Choroid plexus epithelial cell (primary cell): Measurements from ENCODE around the gene NUCB1.
"Not testable (repeated sequence)": the region's sequence is repeated elsewhere in the genome, so short reads cannot be mapped to it uniquely, and the experiment has no call there.

Experiments
- DNase-seq: peaks from one replicate; pipeline ENCODE4 v3.0.0-alpha.2; 2010; ENCODE audit warnings: low read depth
- H3K4me3 ChIP-seq: 2 replicates; pipeline ENCODE4 v1.5.1; 2011; ENCODE audit warnings: low read depth, mild to moderate bottlenecking, control low read depth, low read length, moderate library complexity
- TF ChIP-seq, protein P1 (sequence below): conservative IDR thresholded peaks from 2 replicates; pipeline ENCODE4 v1.5.1; 2011; ENCODE audit warnings: low read depth, mild to moderate bottlenecking, control low read depth, inconsistent platforms, low read length, moderate library complexity

NUCB1 gene

GRCh38 chr19:48913114-48913889 lies 13.2 kb downstream of the NUCB1 start:
- peak; percentile 7 for DNase-seq

GRCh38 chr19:48914181-48914580 lies 14.1 kb downstream of the NUCB1 start:
- DNase-seq: no peak
- H3K4me3 ChIP-seq: no peak overlapping the region
- TF ChIP-seq, protein P1, sequence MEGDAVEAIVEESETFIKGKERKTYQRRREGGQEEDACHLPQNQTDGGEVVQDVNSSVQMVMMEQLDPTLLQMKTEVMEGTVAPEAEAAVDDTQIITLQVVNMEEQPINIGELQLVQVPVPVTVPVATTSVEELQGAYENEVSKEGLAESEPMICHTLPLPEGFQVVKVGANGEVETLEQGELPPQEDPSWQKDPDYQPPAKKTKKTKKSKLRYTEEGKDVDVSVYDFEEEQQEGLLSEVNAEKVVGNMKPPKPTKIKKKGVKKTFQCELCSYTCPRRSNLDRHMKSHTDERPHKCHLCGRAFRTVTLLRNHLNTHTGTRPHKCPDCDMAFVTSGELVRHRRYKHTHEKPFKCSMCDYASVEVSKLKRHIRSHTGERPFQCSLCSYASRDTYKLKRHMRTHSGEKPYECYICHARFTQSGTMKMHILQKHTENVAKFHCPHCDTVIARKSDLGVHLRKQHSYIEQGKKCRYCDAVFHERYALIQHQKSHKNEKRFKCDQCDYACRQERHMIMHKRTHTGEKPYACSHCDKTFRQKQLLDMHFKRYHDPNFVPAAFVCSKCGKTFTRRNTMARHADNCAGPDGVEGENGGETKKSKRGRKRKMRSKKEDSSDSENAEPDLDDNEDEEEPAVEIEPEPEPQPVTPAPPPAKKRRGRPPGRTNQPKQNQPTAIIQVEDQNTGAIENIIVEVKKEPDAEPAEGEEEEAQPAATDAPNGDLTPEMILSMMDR: no peak

More at GRCh38 chr19:48913114-48913889, 13.2 kb downstream of the NUCB1 start:
- TF ChIP-seq, protein P1: no peak
- H3K4me3 ChIP-seq: no peak overlapping the region

DNA sequence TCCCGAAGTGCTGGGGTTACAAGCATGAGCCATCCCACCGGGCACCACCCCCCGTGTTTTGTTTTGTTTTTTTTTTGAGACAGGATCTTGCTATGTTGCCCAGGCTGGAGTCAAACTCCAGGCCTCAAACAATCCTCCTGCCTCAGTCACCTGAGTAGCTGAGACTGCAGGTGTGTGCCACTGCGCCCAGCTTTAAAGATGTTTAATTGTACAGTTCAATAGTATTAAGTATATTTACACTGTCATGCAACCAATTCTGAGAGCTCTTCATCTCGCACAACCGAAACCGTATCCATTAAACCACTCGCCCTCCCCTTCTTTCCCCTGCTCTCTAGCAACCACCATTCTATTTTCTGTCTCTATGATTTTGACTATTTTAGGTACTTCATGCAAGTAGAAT lies 15.6 kb downstream of the NUCB1 start:
- no peak overlapping the region for H3K4me3 ChIP-seq
- no peak for DNase-seq
- TF ChIP-seq, protein P1: no peak

GRCh38 chr19:48918071-48918470 lies 18.0 kb downstream of the NUCB1 start:
- TF ChIP-seq, protein P1: no peak
- no peak overlapping the region for H3K4me3 ChIP-seq
- DNase-seq: no peak

GRCh38 chr19:48918801-48919247 lies 18.7 kb downstream of the NUCB1 start:
- TF ChIP-seq, protein P1: no peak
- DNase-seq: peak; percentile 20
- H3K4me3 ChIP-seq: no peak overlapping the region

GRCh38 chr19:48919271-48919670 lies 19.2 kb downstream of the NUCB1 start:
- DNase-seq, H3K4me3 ChIP-seq: not testable (repeated sequence)

DNA sequence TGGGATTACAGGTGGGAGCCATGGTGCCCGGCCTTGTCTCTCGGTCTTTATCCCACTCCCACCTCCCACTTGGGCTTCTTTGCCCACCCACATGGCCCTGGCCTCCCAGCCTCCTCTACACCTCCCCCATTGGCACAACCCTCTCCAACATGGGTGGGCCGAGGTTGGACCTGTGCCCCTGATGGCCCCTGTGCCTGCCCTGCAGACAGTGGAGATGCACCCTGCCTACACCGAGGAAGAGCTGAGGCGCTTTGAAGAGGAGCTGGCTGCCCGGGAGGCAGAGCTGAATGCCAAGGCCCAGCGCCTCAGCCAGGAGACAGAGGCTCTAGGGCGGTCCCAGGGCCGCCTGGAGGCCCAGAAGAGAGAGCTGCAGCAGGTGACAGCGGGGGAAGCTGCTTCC lies 20.8 kb downstream of the NUCB1 start:
- TF ChIP-seq, protein P1: no peak
- no peak overlapping the region for H3K4me3 ChIP-seq
- no peak for DNase-seq
